Retinal pigment epithelial cell (primary cell): Measurements from ENCODE around the gene CLK2.
A peak's percentile ranks its signal among the peaks of the same experiment; 100 is the strongest.
"Not testable (repeated sequence)": the region's sequence is repeated elsewhere in the genome, so short reads cannot be mapped to it uniquely, and the experiment has no call there.

Source experiments
- DNase-seq: peaks from one replicate; pipeline ENCODE4 v3.0.0-alpha.2; 2010; ENCODE audit warnings: low read depth
- H3K4me3 ChIP-seq: 2 replicates; pipeline ENCODE4 v1.5.1; 2011; ENCODE audit warnings: mild to moderate bottlenecking, low read length, control low read depth, moderate library complexity
- CTCF ChIP-seq: conservative IDR thresholded peaks from 2 replicates; pipeline ENCODE4 v1.5.1; 2011; ENCODE audit warnings: low read depth, low read length, control low read depth, inconsistent platforms

The CLK2 gene

GRCh38 chr1:155241841-155242264, 31.5 kb downstream of the CLK2 start:
- TF ChIP-seq CTCF, result no peak
- no peak overlapping the region for H3K4me3 ChIP-seq

GRCh38 chr1:155241069-155241679, 32.1 kb downstream of the CLK2 start:
- H3K4me3 ChIP-seq, result peak overlapping the region; percentile 47
- no peak for DNase-seq
- no peak for TF ChIP-seq CTCF

More at GRCh38 chr1:155241841-155242264, 31.5 kb downstream of the CLK2 start:
- DNase-seq, result no peak

GRCh38 chr1:155236451-155236850, 36.9 kb downstream of the CLK2 start:
- no peak overlapping the region for H3K4me3 ChIP-seq
- TF ChIP-seq CTCF, result no peak
- DNase-seq, result no peak

GRCh38 chr1:155235375-155235774, 37.9 kb downstream of the CLK2 start:
- not testable (repeated sequence) for DNase-seq

GRCh38 chr1:155233502-155233901, 39.8 kb downstream of the CLK2 start:
- not testable (repeated sequence) for DNase-seq, H3K4me3 ChIP-seq

More at GRCh38 chr1:155235375-155235774, 37.9 kb downstream of the CLK2 start:
- H3K4me3 ChIP-seq, result not testable (repeated sequence)

GRCh38 chr1:155232001-155232978, 41.0 kb downstream of the CLK2 start:
- not testable (repeated sequence) for DNase-seq, H3K4me3 ChIP-seq

GRCh38 chr1:155231302-155231701, 42.0 kb downstream of the CLK2 start:
- DNase-seq, H3K4me3 ChIP-seq: not testable (repeated sequence)

- H3K4me3 ChIP-seq, result peak overlapping the region; percentile 41
- no peak for DNase-seq
- no peak for TF ChIP-seq CTCF
Observed at GRCh38 chr1:155228096-155228427, 45.2 kb downstream of the CLK2 start.
